Measurements from ENCODE around the gene HS6ST2.
A peak's percentile ranks its signal among the peaks of the same experiment; 100 is the strongest.

HS6ST2 gene

DNA sequence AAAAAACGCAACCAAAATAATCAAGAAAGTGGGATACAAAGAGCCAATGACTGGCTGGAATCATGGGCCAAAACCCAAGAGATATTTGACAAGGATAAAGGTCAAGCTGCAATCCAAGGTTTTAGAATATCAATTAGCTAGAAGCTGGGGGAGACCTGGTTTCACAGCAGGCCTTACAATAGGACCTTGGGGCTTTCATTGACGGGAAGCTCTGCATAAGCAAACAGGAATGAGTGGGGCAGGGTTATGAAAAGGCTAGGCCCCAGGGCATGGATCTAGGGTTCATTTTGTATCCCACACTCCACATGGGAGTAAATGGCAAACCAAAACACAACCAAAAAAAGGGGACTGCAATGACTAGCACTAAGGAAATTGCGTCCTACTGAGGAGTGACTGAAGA lies 215.3 kb downstream of the HS6ST2 start:
- Mint-ChIP-seq H3K4me3 (no peak overlapping the region), H3K27me3 (no peaks in the 10 kb centered on the region), H3K4me1 (peaks cover 26% of the 10 kb centered on the region), H3K9me3 (no peaks in the 10 kb centered on the region), H3K36me3 (no peaks in the 10 kb centered on the region), H3K27ac (no peak overlapping the region)
- DNase-seq, result no peak
- CTCF ChIA-PET, result no interaction called here

DNA sequence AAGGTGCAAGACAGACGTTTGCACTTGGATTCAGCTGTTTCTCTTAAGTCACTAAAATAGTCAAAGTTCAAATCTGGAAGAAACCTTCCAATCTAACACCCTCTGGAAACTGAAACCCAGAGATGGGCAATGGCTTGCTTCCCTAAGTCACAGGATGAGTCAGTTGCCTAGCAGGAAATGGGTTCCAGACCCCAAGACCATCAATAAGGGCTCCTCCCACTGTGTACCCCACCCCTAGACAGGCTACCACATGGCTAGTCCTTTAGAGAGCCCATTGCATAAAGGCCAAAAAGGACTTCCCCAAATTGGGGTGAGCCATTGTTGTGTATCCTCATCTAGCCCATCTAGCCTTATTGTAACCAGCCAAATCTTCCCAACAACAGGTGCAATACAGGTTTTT lies 216.2 kb downstream of the HS6ST2 start:
- Mint-ChIP-seq H3K27me3 (no peaks in the 10 kb centered on the region), H3K36me3 (no peaks in the 10 kb centered on the region), H3K27ac (no peak overlapping the region), H3K4me3 (no peak overlapping the region), H3K9me3 (no peaks in the 10 kb centered on the region), H3K4me1 (peaks cover 34% of the 10 kb centered on the region)
- CTCF ChIA-PET, result interaction anchor here (1.1 kb wide), 1 partner anchor 215 kb away, joined by 3 read pairs; no protein-coding TSS in a partner anchor
- no peak for DNase-seq

DNA sequence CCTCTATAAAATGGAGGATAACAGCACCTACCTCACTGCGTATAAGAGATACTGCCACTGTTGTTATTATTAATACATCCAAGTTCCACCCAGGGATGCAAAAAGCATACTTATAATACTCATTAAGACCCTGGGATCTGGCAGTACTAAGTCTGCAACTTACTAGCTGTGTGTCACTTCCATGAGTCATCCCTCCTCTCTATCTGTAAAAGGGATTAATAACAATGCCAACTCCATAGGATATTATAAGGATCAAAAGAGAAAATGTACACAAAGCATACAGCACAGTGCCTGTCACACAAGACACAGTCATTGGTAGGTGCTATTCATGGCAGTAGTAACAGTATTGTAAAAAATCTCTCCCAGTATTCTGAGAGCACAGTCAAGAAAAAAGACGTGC lies 216.7 kb downstream of the HS6ST2 start:
- Mint-ChIP-seq H3K9me3 (no peaks in the 10 kb centered on the region), H3K27me3 (no peaks in the 10 kb centered on the region), H3K4me3 (no peak overlapping the region), H3K4me1 (peaks cover 38% of the 10 kb centered on the region), H3K27ac (no peak overlapping the region), H3K36me3 (no peaks in the 10 kb centered on the region)
- CTCF ChIA-PET, result interaction anchor here (1.1 kb wide), 1 partner anchor 215 kb away, joined by 3 read pairs; no protein-coding TSS in a partner anchor
- DNase-seq, result no peak

DNA sequence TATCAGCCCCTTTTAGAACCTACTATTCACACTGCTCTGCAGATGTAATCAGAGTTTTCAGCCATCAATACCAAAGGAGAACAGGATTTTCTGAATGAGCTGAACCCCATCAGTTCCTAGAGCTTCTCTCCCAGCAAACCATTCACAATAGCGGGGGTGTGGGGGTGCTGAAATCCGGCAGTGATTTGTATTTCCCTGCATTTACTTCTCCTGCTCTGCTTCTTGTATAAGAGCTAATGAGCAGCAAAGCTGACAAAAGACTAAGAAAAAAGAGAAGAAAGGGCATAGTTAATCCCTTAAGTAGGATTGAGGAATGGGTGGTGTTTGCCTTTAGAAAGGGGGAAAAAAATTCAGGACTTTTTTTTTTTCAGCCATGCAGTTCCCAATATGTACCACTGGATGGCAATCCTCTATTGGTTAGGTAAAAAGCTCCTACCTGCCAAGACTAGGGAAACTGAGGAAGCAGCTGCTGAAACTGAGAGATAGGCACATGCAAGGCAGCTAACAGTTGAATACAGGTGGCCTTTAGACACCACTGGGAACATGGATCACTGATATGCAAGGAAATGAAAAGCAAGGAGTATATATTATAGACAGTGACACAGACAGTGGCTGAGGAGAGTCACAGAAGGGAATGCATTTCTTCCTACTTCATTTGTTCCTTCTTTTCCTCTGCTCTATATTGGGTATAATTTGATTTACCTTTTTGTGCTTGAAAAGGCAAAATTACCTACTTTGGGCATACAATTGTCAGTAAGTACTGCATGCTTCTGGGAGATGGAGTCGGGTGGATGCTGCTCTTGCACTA lies 217.9 kb downstream of the HS6ST2 start:
- peaks cover 38% of the 10 kb centered on the region for H3K4me1 Mint-ChIP-seq
- H3K27ac Mint-ChIP-seq, result no peak overlapping the region
- no peaks in the 10 kb centered on the region for H3K36me3 Mint-ChIP-seq
- DNase-seq, result no peak
- H3K4me3 Mint-ChIP-seq, result no peak overlapping the region
- CTCF ChIA-PET, result interaction anchor here (0.8 to 1.1 kb wide), 3 partner anchors 10 to 648 kb away, joined by 3 read pairs; no protein-coding TSS in a partner anchor
- H3K9me3 Mint-ChIP-seq, result no peaks in the 10 kb centered on the region
- H3K27me3 Mint-ChIP-seq, result no peaks in the 10 kb centered on the region

DNA sequence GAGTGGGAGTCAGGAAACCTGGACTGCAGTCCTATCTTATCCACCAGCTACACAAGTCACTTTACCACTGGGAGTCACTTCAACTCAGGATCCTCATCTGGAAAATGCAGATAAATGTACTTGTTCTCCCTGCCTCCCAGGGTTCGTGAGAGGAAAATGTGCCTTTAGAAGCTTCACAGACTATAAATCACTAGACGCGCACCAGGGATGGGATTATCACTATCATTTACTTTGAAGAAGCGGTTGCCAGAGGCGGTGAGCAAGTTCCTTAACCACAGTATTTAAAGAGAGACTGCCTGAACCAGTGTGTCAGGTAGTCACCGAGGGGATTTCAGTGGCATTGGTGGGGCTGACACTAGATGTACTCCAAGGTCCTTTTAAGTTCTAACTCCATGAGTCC lies 219.5 kb downstream of the HS6ST2 start:
- DNase-seq, result no peak
- Mint-ChIP-seq H3K4me3 (no peak overlapping the region), H3K9me3 (no peaks in the 10 kb centered on the region), H3K4me1 (peaks cover 34% of the 10 kb centered on the region), H3K36me3 (no peaks in the 10 kb centered on the region), H3K27me3 (no peaks in the 10 kb centered on the region), H3K27ac (no peak overlapping the region)
- CTCF ChIA-PET, result interaction anchor here (0.7 to 1.4 kb wide), 2 partner anchors 10 to 13 kb away, joined by 3 to 5 read pairs; no protein-coding TSS in a partner anchor

DNA sequence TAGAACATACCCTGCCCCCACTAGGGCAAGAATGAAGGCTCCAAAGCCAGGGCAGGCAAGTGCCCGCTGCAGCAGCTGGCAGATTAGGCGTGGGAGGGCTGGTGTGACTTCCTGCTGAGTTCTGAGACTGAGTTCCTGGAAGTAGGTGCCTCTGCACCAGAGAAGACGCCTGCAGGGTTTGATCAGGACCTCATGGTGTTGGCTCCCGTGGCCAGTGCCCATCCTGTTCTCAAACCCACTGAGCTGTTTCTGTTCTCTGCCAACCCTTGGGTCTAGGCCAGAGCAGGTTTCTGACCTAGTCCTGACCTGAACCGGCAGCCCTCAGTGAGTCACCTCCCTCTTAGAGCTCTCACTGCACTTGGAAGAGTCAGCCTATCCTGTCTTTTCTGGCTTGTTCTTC lies 220.7 kb downstream of the HS6ST2 start:
- Mint-ChIP-seq H3K36me3 (no peaks in the 10 kb centered on the region), H3K4me3 (no peak overlapping the region), H3K4me1 (peaks cover 33% of the 10 kb centered on the region), H3K27ac (peak overlapping the region; percentile 42), H3K9me3 (no peaks in the 10 kb centered on the region), H3K27me3 (no peaks in the 10 kb centered on the region)
- CTCF ChIA-PET, result interaction anchor here (1.4 kb wide), 1 partner anchor 11 kb away, joined by 5 read pairs; no protein-coding TSS in a partner anchor
- peak; percentile 47 for DNase-seq

DNA sequence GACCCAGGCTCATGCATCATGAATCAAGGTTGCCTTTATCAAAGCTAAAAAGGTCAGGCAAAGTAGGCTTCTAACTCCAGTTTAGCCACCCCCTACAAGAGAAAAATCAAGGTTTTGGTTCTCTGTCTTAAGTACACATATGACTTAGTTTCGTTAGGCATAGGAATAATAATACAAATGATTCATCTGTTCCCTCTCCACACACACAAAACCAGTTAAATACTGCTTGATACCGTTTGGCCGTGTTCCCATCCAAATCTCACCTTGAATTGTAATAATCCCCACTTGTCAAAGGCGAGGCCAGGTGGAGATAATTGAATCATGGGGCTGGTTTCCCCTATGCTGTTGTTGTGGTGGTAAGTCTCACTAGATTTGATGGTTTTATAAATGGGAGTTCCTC lies 226.2 kb downstream of the HS6ST2 start:
- Mint-ChIP-seq H3K4me1 (peaks cover 3% of the 10 kb centered on the region), H3K4me3 (no peak overlapping the region), H3K27me3 (no peaks in the 10 kb centered on the region), H3K27ac (no peak overlapping the region), H3K36me3 (no peaks in the 10 kb centered on the region), H3K9me3 (no peaks in the 10 kb centered on the region)
- CTCF ChIA-PET, result no interaction called here
- DNase-seq, result no peak

DNA sequence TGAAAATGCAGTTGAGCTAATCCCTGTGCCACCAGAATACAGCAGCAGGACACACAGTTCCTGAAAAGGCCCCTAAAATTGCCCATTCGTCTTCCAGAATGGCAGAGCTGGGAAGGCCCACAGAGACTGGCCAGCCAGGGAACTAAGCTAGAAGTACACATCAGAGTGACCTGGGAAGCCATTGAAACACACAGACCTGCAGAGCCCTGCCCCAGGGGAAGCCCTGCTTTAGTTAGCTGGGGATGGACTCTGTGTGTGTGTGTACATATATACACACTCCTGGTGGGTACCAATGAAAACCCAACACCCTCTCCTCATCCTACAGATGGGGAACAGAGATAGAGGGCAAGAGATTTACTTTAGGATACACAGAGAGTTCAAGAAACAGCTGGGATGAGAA lies 227.7 kb downstream of the HS6ST2 start:
- H3K27me3 Mint-ChIP-seq, result no peaks in the 10 kb centered on the region
- H3K4me3 Mint-ChIP-seq, result no peak overlapping the region
- CTCF ChIA-PET, result no interaction called here
- H3K9me3 Mint-ChIP-seq, result no peaks in the 10 kb centered on the region
- no peak for DNase-seq
- no peaks in the 10 kb centered on the region for H3K36me3 Mint-ChIP-seq
- H3K27ac Mint-ChIP-seq, result no peak overlapping the region
- no peaks in the 10 kb centered on the region for H3K4me1 Mint-ChIP-seq

DNA sequence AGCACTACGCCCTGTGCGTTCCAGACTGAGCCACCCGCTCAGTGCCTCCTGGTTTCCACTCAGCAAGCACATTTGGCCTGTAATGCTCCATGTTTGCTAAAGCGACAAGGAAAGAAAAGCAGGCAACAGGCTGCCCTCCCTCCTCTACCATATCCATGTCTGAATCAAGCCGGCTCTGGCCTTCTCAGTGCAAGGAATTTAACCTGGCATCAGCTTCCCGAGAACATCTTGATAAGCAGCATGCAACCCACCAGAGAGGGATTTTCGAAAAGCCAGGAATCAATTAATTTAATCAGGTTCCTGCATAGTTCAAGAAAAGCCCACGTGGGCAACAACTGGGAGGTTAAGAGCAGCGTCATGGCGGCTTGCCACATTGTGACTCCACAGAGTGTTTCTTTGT lies 228.2 kb downstream of the HS6ST2 start:
- CTCF ChIA-PET, result no interaction called here
- Mint-ChIP-seq H3K27me3 (no peaks in the 10 kb centered on the region), H3K36me3 (no peaks in the 10 kb centered on the region), H3K4me3 (no peak overlapping the region), H3K4me1 (no peaks in the 10 kb centered on the region), H3K9me3 (no peaks in the 10 kb centered on the region), H3K27ac (no peak overlapping the region)
- no peak for DNase-seq

DNA sequence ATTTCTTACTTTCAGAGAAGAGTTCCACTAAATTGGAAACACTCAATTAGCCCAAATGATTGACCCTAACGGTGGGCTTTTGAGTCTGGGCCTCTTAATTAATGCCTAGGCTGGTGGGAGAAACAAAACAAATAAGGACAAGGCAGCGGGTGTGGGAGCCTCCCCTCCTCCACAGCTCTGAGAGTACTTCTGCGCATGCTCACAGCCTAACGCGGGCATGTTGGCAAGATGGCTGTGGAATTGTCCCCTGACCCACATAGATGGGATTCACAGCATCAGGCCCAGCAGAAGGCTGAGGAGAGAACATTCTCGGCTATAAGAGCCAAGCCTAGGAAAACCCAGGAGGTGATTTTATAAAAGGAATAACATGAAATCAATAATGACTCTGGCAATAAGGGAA lies 230.1 kb downstream of the HS6ST2 start:
- Mint-ChIP-seq H3K27ac (no peak overlapping the region), H3K27me3 (peaks cover 4% of the 10 kb centered on the region), H3K4me3 (no peak overlapping the region), H3K9me3 (no peaks in the 10 kb centered on the region), H3K36me3 (no peaks in the 10 kb centered on the region), H3K4me1 (no peaks in the 10 kb centered on the region)
- no peak for DNase-seq
- CTCF ChIA-PET, result no interaction called here

DNA sequence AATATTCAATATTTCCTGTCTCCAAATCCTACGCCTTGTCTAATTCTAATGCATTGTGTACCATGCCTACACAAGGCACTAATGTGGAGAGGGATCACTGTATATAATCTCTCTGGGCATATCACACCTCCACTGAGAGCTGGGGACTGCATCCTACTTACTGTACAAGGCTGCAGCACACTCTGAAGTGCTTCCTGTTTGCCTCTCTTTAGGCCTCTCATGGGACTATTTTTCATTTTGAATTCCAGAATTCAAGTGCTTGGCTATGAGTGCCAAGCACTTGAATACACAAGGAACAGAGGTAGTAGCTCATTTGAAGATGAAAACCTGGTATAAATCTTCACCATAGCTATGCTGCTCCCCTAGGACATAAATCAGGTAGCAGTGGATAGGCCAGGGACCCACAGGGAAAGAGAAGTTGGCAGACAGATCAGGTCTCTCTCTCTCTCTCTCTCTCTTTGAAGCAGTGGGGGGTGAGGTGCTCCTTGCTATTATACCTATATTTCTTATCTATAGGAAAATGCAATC lies 239.9 kb downstream of the HS6ST2 start:
- Mint-ChIP-seq H3K27ac (no peak overlapping the region), H3K36me3 (no peaks in the 10 kb centered on the region), H3K27me3 (no peaks in the 10 kb centered on the region), H3K4me1 (no peaks in the 10 kb centered on the region), H3K4me3 (no peak overlapping the region), H3K9me3 (no peaks in the 10 kb centered on the region)
- CTCF ChIA-PET, result no interaction called here
- no peak for DNase-seq

DNA sequence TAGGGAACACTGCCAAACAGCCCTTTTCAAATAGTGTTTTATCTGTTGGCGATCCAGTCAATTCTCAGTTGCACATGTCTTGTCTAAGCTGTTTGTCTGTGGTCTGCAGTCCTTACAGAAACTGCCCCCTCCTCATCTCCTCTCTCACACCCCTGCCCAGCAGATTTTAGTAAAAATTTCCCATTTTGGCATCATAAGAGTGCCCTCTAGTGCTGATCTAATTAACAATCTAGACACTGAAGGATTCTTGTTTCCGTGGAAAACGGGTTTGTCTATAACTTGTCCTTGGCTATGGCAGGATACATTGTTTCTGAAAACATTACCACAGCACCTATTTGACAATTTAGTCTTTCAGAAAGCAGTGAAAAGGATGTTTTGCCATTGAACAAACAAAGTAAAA lies 242.4 kb downstream of the HS6ST2 start:
- DNase-seq, result no peak
- no peaks in the 10 kb centered on the region for H3K36me3 Mint-ChIP-seq
- H3K4me1 Mint-ChIP-seq, result no peaks in the 10 kb centered on the region
- no peaks in the 10 kb centered on the region for H3K27me3 Mint-ChIP-seq
- H3K9me3 Mint-ChIP-seq, result no peaks in the 10 kb centered on the region
- CTCF ChIA-PET, result interaction anchor here (0.8 kb wide), 1 partner anchor 9 kb away, joined by 3 read pairs; no protein-coding TSS in a partner anchor
- H3K27ac Mint-ChIP-seq, result no peak overlapping the region
- no peak overlapping the region for H3K4me3 Mint-ChIP-seq

DNA sequence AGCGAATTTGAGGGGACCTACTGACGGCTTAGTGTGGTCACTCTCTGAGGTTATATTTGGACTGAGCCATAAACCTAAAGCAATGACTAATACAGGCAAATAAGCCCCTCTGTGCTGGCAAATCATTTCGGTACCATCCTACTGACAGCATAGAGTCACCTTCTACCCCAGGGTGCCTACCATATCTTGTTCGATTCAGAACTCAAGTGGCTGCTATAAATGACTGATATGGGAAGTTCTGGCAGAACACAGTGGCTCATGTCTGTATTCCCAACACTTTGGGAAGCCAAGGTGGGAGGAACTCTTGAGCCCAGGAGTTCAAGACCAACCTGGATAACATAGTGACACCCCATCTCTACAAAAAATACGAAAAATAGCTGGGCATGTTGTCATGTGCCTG lies 243.5 kb downstream of the HS6ST2 start:
- Mint-ChIP-seq H3K27ac (no peak overlapping the region), H3K4me1 (no peaks in the 10 kb centered on the region), H3K27me3 (no peaks in the 10 kb centered on the region), H3K36me3 (no peaks in the 10 kb centered on the region), H3K9me3 (no peaks in the 10 kb centered on the region), H3K4me3 (no peak overlapping the region)
- no peak for DNase-seq
- CTCF ChIA-PET, result no interaction called here

DNA sequence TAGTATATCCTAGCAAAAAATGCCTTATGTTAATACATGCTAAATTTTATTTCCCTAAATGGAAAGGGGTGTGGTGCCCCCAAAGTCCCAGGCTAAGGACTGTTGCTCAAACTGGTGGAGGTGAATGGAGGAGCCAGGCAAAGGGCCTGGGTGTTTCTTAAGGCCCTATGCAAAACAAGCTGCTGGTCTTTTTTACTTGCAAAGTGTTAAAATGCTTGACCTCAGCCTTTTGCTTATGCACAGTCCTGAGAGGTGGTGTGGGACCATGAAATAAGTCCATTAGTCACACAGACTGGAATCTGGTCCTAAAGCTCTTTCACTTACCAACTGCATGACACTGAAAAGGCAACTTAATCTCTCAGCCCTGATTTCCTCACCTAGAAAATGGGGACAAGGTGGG lies 246.1 kb downstream of the HS6ST2 start:
- Mint-ChIP-seq H3K36me3 (no peaks in the 10 kb centered on the region), H3K4me3 (no peak overlapping the region), H3K9me3 (no peaks in the 10 kb centered on the region), H3K27ac (no peak overlapping the region), H3K4me1 (no peaks in the 10 kb centered on the region), H3K27me3 (no peaks in the 10 kb centered on the region)
- CTCF ChIA-PET, result no interaction called here
- no peak for DNase-seq

DNA sequence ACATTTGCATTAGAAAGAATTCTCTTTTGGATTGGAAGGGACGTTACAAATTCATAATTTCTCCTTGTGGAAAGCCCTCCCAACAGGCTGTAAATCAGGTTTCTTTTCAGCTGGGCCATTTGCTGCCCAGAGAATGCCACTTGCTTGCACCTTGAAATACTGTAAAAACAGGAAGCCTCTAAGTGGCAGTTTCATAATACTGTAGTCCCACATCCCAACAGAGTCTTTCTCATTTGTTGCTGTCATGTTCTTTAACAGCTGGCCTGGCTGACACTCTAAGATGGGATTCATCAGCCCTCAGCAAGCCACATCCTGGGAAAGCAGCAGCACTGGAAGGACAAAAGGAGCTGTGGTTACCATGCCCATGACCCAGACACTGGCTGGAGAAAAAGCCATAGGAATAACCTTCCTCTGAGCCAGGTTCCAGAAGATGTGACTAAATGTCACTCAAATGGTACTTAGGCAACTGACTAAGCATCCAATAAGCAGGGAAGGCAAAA lies 247.7 kb downstream of the HS6ST2 start:
- H3K27ac Mint-ChIP-seq, result no peak overlapping the region
- no peaks in the 10 kb centered on the region for H3K4me1 Mint-ChIP-seq
- H3K27me3 Mint-ChIP-seq, result no peaks in the 10 kb centered on the region
- DNase-seq, result no peak
- CTCF ChIA-PET, result no interaction called here
- H3K4me3 Mint-ChIP-seq, result no peak overlapping the region
- H3K36me3 Mint-ChIP-seq, result no peaks in the 10 kb centered on the region
- no peaks in the 10 kb centered on the region for H3K9me3 Mint-ChIP-seq
